Heart right ventricle (tissue), 16 donors: Measurements from ENCODE around the gene ADGRG6. TPM values are rescaled to one million over a fixed set of nuclear protein-coding genes. Genes with fewer than 3 reads are reported as not detected.

ENCODE experiments used
- ATAC-seq, 8 donors: fragments of 200-7000 bp; cut with Tn5 transposase; one replicate each; pipeline ENCODE4 v1.9.1; 2020; ENCODE audit warnings: mild to moderate bottlenecking in 8 of 8, moderate library complexity in 8 of 8, moderate number of reproducible peaks in 1 of 8
- DNase-seq, 2 donors: peaks; one replicate each; pipeline ENCODE4 v3.0.0-alpha.2; 2020
- H3K27ac ChIP-seq, 10 donors: fragments of 200-600 bp; sonication (generic) in 2 of 10; one replicate each; pipeline versions ENCODE4 v1.5.0 to v1.8.0; 2020 to 2022; ENCODE audit warnings: mild to moderate bottlenecking in 3 of 10
- H3K27me3 ChIP-seq, 7 donors: fragments of 200-600 bp; one replicate each; pipeline ENCODE4 v1.8.0; 2021 to 2022; ENCODE audit warnings: mild to moderate bottlenecking in 2 of 7
- H3K36me3 ChIP-seq, 9 donors: fragments of 200-600 bp; sonication (generic) in 1 of 9; one replicate each; pipeline versions ENCODE4 v1.5.0 to v1.8.0; 2020 to 2022; ENCODE audit warnings: mild to moderate bottlenecking in 2 of 9
- H3K4me1 ChIP-seq, 9 donors: fragments of 200-600 bp; sonication (generic) in 1 of 9; one replicate each; pipeline versions ENCODE4 v1.5.0 to v1.8.0; 2020 to 2022; ENCODE audit warnings: mild to moderate bottlenecking in 4 of 9
- H3K4me3 ChIP-seq, 10 donors: fragments of 200-600 bp; sonication (generic) in 2 of 10; one replicate each; pipeline versions ENCODE4 v1.5.0 to v1.8.0; 2020 to 2022; ENCODE audit warnings: mild to moderate bottlenecking in 7 of 10, moderate library complexity in 2 of 10
- H3K9me3 ChIP-seq, 11 donors: fragments of 200-600 bp in 10 of 11; sonication (generic) in 2 of 11; one replicate each; pipeline versions ENCODE4 v1.5.0 to v1.8.0; 2013 to 2022; ENCODE audit warnings: mild to moderate bottlenecking in 2 of 11, control low read depth in 1 of 11, moderate library complexity in 1 of 11
- WGBS, 2 donors: extraction: QIAGEN DNeasy Blood & Tissue Kit; methylation state at CpG; one replicate each; pipeline ENCODE4 v1.1.7; 2013; ENCODE audit warnings: inconsistent platforms in 1 of 2; 5-methylcytosine and 5-hydroxymethylcytosine counted together
- intact Hi-C, 10 donors: fragments of 100-400 bp; cut with DNase I; formaldehyde crosslinking; loops; one replicate each; pipeline versions ENCODE4 v1.11.1 to v1.14.2; 2022
- polyA plus RNA-seq, 2 donors: library from polyadenylated mRNA; stranded (reverse); fragments of 200-250 nt; gene quantifications; one replicate each; pipeline ENCODE4 v1.2.3, GENCODE V29; 2013
- total RNA-seq, 10 donors: library from RNA; stranded (reverse); fragmentation: NEBNext Ultra II Directional in 3 of 10; extraction: Animal tissue kit (Norgen Biotek cat#: 25700) in 3 of 10; gene quantifications; one replicate each; pipeline versions ENCODE4 v1.2.1 to v1.2.4, GENCODE V29; 2021 to 2023
- TF ChIP-seq, protein P1 (sequence below), 9 donors: fragments of 200-600 bp; sonication (generic) in 2 of 9; IDR thresholded peaks; one replicate each; pipeline versions ENCODE4 v1.5.0 to v1.8.0; 2021 to 2022; ENCODE audit warnings: antibody characterized with exemption in 9 of 9, mild to moderate bottlenecking in 5 of 9, moderate library complexity in 1 of 9
- donor health status: Arrhythmogenic right ventricular cardiomyopathy.
- donor health status: ischemic (EF 13 %, LVEDD 7.1; RV severe dilation, severe dysfunction).
- donor health status: healthy with polysubstance abuse.
- donor health status: DM: no; HTN: yes; CAD: no.
- donor health status: DM: no; HTN: no; CAD: no.
- donor health status: ischemic (EF 25% LVEDD 6.9; RV normal size, moderate dysfunction).
- donor health status: ischemic (EF 25% LVEDD 5.7; RV mildly dilated, moderate dysfunction).
- donor health status: healthy.
- donor health status: DM: yes; HTN: yes; CAD: no.
- donor health status: Ischemic cardiomyopathy.
- donor health status: ischemic (EF 35%, LVEDD 5.7; RV mildly dilated, moderate dysfunction).
- donor health status: nonischemic (EF 11% LVEDD 7.7; RV severe dilation, severe dysfunction).
- donor health status: DM: yes; HTN: yes; CAD: no.
- donor health status: PGD.
- donor health status: ischemic (EF 29% LVEDD 5.4; RV normal size, mild dysfunction).
- donor health status: nonischemic (EF 23%, LVEDD 6.1; RV moderate dilation, normal function).

The ADGRG6 gene
- total and polyA plus RNA-seq, 12 donors, result 0.93 to 5.9 (median 3.1) TPM

DNA sequence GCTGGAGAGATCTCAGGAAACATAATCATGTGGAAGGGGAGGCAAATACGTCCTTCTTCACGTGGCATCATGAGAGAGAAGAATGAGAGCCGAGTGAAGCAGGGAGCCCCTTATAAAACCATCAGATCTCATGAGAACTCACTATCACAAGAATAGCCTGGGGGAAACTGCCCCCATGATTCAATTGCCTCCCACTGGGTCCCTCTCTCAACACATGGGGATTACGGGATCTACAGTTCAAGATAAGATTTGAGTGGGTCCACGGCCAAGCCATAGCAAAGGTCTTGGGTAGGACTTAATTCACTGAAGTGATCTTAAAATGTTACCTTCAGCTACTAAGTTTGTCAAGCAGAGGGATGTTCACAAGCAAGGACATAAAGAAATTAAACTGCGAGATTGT lies 162.2 kb downstream of the ADGRG6 start:
- Histone ChIP-seq H3K9me3 (peaks cover 0 to 9% (median 0%) of the 10 kb centered on the region in 11 donors), H3K36me3 (no peaks in the 10 kb centered on the region), H3K27ac (no peak overlapping the region), H3K4me3 (no peak overlapping the region), H3K4me1 (no peaks in the 10 kb centered on the region), H3K27me3 (peaks cover 0 to 2% (median 0%) of the 10 kb centered on the region in 7 donors)
- WGBS, 2 donors, result 78 to 79% methylated on average over 6 of the region's 6 CpGs
- intact Hi-C loops, result no loop called here
- DNase-seq (no peak), ATAC-seq (no peak)
- TF ChIP-seq, protein P1, sequence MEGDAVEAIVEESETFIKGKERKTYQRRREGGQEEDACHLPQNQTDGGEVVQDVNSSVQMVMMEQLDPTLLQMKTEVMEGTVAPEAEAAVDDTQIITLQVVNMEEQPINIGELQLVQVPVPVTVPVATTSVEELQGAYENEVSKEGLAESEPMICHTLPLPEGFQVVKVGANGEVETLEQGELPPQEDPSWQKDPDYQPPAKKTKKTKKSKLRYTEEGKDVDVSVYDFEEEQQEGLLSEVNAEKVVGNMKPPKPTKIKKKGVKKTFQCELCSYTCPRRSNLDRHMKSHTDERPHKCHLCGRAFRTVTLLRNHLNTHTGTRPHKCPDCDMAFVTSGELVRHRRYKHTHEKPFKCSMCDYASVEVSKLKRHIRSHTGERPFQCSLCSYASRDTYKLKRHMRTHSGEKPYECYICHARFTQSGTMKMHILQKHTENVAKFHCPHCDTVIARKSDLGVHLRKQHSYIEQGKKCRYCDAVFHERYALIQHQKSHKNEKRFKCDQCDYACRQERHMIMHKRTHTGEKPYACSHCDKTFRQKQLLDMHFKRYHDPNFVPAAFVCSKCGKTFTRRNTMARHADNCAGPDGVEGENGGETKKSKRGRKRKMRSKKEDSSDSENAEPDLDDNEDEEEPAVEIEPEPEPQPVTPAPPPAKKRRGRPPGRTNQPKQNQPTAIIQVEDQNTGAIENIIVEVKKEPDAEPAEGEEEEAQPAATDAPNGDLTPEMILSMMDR (IDR thresholded peaks at IDR 0.05), result no peak

DNA sequence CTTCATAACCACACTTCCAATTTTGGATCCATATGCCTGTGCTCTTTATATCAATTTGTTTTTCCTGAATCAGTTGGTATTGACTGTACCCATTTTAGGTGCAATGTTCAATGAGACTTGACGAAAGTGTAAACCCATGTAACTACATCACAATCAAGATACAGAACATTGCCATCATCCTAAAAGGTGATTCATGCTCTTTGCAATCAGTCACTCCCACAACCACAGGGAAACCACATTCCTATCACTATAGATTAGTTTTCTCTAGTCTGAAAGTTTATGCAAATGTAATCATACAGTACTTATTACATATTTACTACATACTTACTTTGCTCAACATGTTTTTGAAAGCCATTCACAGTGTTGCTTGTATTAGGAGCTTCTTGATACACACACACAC lies 167.4 kb downstream of the ADGRG6 start:
- no peaks in the 10 kb centered on the region for H3K4me1 ChIP-seq
- 85 to 93% methylated on average over 1 of the region's 1 CpG for WGBS, 2 donors
- H3K36me3 ChIP-seq, result no peaks in the 10 kb centered on the region
- no peak overlapping the region for H3K27ac ChIP-seq
- intact Hi-C loops, result no loop called here
- H3K9me3 ChIP-seq, result peaks cover 0 to 9% (median 0%) of the 10 kb centered on the region in 11 donors
- peaks cover 0 to 5% (median 0%) of the 10 kb centered on the region in 7 donors for H3K27me3 ChIP-seq
- TF ChIP-seq, protein P1 (IDR thresholded peaks at IDR 0.05), result no peak
- DNase-seq (no peak), ATAC-seq (no peak)
- H3K4me3 ChIP-seq, result no peak overlapping the region

- H3K36me3 ChIP-seq, result no peaks in the 10 kb centered on the region
- H3K4me3 ChIP-seq, result no peak overlapping the region
- TF ChIP-seq, protein P1 (IDR thresholded peaks at IDR 0.05), result no peak
- H3K27me3 ChIP-seq, result peaks cover 0 to 5% (median 0%) of the 10 kb centered on the region in 7 donors
- H3K9me3 ChIP-seq, result peaks cover 0 to 9% (median 0%) of the 10 kb centered on the region in 11 donors
- no peaks in the 10 kb centered on the region for H3K4me1 ChIP-seq
- intact Hi-C loops, result loop anchor here in 8 of 10 donors (5.0 to 10.0 kb wide), 5 partner anchors 214 to 964 kb away; no protein-coding TSS in a partner anchor
- no peak for ATAC-seq
- DNase-seq, result no peak
- H3K27ac ChIP-seq, result no peak overlapping the region
- WGBS, 2 donors, result 62 to 71% methylated on average over 1 of the region's 1 CpG
These were observed 168.6 kb downstream of the ADGRG6 start for GRCh38 chr6:142470421-142470820.

- ATAC-seq (no peak), DNase-seq (no peak)
- TF ChIP-seq, protein P1 (IDR thresholded peaks at IDR 0.05), result peak; percentile 70 to 89 (median 81)
- H3K27ac ChIP-seq, result no peak overlapping the region
- no peaks in the 10 kb centered on the region for H3K4me1 ChIP-seq
- H3K27me3 ChIP-seq, result no peaks in the 10 kb centered on the region
- H3K4me3 ChIP-seq, result no peak overlapping the region
- no peaks in the 10 kb centered on the region for H3K9me3 ChIP-seq
- 3 to 4% methylated on average over 13 of the region's 13 CpGs for WGBS, 2 donors
- no peaks in the 10 kb centered on the region for H3K36me3 ChIP-seq
- intact Hi-C loops, result loop anchor here in 9 of 10 donors (5.0 to 10.0 kb wide), 6 partner anchors 210 to 960 kb away; no protein-coding TSS in a partner anchor
These were observed 172.9 kb downstream of the ADGRG6 start for GRCh38 chr6:142474531-142475289.
